Measurements from ENCODE around the gene KLK1.
"Not testable (repeated sequence)": the region's sequence is repeated elsewhere in the genome, so short reads cannot be mapped to it uniquely, and the experiment has no call there.

DNA sequence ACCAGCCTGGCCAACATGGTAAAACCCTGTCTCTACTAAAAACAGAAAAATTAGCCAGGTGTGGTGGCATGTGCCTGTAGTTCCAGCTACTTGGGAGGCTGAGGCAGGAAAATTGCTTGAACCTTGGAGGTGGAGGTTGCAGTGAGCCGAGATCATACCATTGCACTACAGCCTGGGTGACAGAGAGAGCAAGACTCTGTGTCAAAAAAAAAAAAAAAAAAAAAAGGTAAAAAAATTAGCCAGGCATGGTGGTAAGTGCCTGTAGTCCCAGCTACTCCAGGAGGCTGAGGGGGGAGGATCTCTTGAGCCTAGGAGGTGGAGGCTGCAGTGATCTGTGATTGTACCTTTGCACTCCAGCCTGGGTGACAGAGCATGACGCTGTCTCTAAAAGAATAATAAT is 53.4 kb downstream of the KLK1 start, which contains the start of gene GPR32:
- TF ChIP-seq CTCF (IDR thresholded peaks at IDR 0.05; ENCODE audit: low read depth, low read length); POLR2A (IDR thresholded peaks at IDR 0.05; ENCODE audit: extremely low read depth, insufficient read length); MYC (IDR thresholded peaks at IDR 0.05; ENCODE audit: low read depth, low read length); MAX (IDR thresholded peaks at IDR 0.05; ENCODE audit: low read depth, low read length): not testable (repeated sequence)
